Non-pigmented ciliary epithelial cell (primary cell): ENCODE results near the gene CAPN1.
"Not testable (repeated sequence)": the region's sequence is repeated elsewhere in the genome, so short reads cannot be mapped to it uniquely, and the experiment has no call there.

Experiments
- DNase-seq: peaks from one replicate; pipeline ENCODE4 v3.0.0-alpha.2; 2010; ENCODE audit warnings: low read depth

CAPN1 gene

DNA sequence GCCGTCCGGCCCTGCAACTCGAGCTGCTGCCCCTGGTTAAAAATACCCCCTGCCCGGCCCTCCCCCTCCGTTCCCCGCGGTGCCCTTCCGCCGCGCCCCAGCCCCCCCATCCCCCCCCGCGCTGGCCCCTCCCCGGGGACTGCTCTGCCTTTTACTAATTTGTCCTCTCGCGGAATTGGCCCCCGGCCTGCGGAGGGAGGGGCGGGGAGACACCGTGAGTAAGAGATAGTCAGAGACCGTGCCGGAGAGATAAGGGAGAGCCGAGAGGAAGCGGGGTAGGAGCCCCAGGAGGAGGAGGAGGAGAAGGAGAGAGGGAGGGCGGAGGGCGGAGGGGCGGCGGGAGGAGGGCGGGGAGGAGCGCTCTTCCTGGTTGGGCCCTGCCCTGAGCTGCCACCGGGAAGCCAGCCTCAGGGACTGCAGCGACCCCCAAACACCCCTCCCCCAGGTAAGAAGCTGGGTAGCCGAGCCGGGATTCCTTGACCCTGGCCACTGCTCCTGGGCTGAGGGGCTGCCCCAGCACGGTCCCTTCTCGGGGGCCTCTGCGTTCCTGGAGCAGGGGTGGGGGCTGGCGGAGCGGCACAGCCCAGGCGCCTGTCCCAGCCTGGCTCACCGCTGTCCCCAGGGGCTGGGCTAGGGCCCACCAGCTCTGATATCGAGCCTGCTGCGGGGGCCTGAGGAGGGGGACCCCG, at the start of gene CAPN1:
Gene CAPN1 (plus strand): TSS at position 360 of the 689 bp plus-strand sequence. CDS start 774 bp downstream, outside the sequence.
- DNase-seq, result peak; percentile 45

DNA sequence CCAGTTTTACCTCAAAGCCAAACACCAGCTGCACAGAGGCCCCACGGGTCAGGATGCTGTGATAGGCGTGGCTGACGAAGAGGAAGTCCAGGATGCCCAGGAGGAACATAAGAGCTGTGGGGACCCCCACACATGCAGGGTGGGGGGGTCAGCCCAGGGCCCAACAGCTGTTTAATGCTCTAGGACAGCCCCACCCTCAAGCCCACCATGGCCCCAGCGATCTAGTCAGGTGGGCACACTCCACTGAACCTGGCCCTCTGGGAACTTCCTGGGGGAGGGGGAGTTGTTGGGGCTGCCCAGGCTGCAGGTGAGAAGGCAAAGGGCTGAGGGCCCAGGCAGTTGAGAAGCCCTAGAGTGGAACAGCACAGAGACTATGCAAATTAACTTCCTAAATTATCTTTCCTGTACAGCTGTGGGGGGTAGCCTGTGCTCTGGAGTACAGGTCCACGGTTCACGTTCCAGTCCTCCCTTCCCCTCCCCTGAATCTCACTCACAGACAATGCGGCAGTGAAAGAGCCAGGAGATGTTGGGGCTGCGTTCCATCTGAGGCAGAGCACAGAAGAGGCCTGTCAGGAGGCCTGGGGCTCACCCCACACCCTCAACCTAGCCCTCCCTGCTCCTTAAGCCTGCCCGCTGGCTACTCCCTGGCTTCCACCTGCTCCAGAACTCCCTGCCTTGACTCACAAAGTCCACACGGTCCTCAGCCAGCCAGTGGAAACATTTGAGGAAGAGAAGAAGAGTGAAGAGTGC, 49.3 kb upstream of the CAPN1 start:
- no peak for DNase-seq

DNA sequence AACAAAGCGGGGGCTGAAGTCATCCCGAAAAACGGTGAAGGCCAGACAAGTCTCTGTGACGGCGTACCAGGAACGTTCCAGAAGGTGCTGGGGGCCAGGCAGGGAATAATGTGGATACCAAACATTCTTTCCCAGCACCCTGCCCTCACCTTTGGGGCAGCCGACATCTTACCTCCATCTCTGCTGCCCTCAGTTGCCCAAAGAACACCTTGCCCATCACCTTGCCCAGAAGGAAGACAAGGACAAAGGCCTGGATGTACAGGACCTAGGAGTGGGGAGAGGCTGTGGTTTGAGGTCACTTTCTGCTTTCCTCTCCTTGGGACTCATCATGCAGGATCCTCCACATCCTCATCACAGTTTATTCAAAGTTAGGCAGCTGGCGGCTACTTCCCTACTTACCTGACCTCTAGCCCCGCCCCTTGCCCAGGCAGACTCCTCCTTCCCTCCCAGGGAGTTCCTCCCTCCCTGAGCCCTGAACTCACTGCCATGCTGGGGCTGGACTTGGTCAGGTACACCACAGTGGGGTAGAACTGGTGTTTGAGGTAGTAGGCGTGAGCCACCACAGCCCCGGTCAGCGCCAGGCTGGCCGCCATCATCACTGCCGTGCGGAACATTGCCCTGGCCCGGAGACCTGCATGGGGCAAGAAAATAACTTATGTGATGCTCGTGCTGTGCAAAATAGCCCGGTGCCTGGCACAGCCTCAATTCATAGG, 48.6 kb upstream of the CAPN1 start:
- no peak for DNase-seq

DNA sequence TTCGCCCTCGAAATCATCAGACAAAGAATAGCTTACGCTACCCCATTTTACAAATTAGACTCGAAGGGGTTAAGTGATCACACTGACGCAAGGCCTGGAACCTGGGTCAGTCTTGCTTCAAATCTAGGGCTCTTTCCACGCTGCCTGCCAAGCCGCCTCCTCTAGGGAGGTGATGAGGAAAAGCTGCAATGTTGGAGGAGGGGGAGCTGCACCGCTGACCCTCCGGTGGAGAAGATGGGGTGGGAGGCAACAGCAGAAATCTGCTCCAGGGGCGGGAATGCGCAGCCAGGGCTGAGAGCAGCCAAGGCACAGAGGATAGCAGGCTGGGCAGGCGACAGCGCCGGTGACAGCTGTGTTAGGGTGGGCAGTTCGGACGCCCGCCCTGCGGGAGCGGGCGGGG, 48.0 kb upstream of the CAPN1 start:
- DNase-seq, result no peak

DNA sequence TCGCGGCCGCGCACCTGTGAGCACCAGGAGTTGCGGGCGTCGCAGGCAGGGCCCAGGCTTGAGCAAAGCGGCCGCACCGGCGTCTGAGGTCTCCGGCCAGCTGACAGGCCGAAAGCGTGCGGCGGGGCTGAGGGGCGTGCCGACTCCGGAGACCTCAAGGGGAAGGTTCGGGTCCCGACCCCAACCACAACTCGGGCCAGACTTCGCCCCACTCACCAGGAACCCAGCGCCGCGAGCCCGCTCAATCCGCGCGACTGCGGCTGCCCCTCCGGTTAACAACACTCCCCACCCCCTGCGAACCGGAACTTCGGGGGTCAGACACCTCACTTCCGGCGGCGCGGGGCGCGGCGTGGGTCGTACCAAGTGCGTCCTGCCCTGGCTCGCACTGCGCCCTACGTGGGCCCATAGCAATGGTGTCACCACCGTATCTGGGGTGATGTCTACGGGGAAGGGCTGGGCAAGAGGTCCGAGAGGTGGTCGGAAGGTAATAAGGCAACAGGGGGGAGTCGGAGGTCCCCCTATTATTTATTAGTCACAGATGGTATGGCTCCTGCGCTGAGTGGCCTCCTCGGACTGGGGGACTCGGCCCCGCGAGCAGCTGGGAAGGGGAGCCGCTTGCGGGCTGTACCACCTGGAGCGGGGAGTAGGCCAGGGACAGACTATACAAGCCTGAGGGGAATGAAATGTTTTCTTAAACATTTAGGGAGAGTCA, 47.3 kb upstream of the CAPN1 start, which contains the start of gene SYVN1:
Gene SYVN1 (minus strand): TSS at position 280 of the 712 bp plus-strand sequence. CDS start 918 bp downstream, outside the sequence.
- DNase-seq, result no peak

DNA sequence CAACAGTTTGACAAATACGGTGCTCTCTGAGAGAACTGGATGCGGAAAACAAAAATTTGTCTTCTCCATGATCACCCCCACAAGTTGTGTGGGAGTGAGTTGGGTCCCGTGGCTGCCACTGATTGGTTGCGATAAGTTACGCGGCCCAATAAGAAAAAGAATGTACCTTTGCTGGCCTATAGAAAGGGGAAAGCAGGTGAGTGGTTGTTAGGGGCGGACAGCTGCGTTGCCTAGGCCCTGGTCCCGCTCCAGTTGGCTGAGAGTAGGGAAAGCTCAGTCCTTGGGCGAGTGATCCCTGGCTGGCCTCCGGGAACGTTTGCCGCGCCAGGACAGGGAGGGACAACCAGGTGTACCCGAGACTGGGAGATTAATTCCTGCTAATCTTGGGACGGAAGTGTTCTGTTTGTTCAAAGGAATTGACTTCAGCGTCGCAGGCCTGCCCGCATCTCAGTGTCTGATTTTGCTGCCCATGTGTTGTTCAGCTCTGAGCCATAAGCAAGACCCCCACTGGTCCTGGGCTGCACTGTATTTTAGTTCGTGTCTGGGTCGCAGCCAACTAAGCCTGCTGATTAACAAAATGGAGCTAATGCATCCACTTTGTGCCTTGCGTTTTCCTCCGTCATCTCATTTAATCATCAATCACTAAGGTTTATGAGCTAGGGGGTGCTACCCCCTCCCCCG, 46.6 kb upstream of the CAPN1 start:
- DNase-seq, result peak; percentile 92

DNA sequence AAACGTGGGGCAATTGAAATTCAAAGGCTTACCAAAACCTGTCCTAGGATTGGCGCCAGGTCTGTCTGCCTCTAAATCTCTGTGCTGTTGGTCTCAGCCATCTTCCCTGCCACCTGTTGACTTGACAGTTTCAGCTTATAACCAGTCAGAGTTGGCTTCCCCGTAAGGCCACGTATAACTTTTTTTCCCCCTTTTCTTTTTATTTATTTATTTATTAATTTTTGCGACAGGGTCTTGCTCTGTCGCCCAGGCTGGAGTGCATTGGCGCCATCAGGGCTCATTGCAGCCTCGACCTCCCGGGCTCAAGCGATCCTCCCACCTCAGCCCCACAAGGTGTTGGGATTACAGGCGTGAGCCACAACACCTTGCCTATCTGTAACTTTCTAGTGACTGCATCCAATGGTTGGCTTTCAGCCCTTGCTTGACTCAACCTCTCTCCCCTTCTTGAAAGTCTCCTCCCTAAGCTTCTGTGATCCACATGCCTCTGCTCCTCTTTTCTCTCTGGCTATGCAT, 46.0 kb upstream of the CAPN1 start:
- DNase-seq, result no peak

DNA sequence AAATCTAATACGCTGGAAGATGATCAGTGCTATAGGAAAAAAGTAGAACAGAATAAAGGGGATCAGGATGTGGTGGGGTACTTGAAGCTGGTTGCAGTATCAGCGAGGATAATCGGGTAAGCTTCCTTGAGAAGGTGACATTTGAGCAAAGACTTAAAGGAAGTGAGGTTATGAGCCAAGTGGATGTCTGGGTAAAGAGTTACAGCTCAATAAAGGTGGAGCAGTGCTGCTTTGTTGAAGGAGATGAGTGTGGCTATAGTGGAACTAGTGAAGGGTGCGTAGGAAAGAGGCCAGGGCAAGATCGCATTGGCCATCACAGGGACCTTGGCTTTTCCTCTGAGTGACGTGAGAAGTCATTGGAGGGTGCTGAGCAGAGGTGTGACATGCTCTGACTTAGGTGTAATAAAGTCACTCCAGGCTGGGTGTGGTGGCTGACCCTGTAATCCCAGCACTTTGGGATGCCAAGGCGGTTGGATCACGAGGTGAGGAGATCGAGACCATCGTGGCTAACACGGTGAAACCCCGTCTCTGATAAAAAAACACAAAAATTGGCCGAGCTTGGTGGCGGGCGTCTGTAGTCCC, 45.1 kb upstream of the CAPN1 start:
- no peak for DNase-seq

DNA sequence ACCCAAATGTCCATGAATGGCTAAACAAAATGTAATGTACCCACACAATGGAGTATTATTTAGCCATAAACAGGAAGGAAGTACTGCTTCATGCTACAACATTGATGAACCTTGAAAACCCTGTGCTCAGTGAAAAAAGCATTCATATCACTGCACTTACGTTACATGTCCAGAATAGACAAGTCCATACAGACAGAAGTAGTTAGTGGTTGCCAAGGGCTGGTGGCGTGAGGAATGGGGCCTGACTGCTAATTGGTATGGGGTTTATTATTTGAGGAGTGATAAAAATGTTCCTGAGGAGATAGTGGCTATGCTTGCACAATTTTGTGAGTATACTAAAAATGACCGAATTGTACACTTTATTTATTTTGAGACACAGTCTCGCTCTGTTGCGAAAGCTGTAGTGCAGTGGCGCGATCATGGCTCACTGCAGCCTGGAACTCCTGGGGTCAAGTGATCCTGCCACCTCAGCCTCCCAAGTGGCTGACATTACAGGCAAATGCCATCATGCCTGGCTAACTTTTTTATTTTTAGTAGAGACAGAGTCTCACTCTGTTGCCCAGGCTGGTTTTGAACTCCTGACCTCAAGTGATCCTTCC, 39.7 kb upstream of the CAPN1 start:
- DNase-seq, result no peak

DNA sequence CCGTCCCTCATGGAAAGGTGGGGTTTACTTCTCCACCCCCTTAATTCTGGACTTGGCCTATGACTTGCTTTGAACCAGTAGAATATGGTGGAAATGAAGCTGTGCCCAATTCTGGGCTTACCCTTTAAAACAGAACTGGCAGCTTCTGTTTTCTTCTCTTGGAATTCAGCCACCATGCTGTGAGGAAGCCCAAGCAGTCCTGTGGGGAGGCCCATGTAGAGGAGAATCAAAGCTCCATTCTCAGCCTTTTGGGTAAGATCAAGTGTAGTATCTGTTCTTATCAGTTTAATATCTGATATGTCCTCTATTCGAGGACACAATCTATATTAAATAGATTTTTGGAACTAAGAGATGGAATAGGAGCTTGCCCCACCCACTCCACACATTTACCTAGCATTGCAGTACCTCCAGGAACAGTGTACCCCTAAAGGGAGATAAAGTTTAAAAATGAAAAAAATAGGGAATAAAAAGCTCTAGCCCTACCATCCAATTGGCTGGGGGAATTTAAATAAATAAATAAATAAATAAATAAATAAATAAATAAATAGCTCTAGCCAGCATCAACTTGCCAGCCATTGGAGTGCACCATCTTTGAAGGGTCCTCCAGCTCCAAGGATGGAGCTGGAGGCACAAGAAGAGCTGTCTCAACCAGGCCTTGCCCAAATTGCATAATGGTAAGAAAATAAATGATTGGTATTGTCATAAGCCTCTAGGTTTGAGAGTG, 34.2 kb upstream of the CAPN1 start:
- no peak for DNase-seq

DNA sequence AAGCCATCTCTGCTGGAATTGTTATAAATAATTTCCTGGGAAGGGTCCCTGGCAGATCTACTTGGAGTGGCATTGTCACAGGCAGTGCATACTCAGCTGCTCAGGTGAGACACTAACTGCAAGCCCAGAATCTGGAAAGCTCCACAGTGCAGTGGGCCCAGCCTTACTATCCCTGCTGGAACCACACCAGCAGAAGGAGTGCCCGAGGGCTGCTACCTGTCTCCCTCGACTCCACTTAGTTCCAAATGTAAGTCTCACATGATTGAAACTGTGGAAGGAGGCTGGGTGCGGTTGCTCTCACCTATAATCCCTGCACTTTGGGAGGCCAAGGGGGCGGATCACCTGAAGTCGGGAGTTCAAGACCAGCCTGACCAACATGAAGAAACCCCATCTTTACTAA, 33.1 kb upstream of the CAPN1 start:
- DNase-seq, result no peak

DNA sequence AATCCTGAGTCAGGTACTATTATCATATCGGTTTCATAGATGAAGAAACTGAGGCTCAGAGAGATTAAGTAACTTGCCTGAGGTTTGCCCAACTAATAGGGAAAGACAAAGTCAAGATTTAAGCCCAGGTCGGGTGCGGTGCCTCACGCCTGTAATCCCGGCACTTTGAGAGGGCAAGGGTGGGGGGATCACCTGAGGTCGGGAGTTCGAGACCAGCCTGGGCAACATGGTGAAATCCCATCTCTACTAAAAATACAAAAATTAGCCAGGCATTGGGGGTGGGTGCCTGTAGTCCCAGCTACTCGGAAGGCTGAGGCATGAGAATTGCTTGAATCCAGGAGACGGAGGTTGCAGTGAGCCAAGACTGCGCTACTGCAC, 31.6 kb upstream of the CAPN1 start:
- DNase-seq, result not testable (repeated sequence)

DNA sequence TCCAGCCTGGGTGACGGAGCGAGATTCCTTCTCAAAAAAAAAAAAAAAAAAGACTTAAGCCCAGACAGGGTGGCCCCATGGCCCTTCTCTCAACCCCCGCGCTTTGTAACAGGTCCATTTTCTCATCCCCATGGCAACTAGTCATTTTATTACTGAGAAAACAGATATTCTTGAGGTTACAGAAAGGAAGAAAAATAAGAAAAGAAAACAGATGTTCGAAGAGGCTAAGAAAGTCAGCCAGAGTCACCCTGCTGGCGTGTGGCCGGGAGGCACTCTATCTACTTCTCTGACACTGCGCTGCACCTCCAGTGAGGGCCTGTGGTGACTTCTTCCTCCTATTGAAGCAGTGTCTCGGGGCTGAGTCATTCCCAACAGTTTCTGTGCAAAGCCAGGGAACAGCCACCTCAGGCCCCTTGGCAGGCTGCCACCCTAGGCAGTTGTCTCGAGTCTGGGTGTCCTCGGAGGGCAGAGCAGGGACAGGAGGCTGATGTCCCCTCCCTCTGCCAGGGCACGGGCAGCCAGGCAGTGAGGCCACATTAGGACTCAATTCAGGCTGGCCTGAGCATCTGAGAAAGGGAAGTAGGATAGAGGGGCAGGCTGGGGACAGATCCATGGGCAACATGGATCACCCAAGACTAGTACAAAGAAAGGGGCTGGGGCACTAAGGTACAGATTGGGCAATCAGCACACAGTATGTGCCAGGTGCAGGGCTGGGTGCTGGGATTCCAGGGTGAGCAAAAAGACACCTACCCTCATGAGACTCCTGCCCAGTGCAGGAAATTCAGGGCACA, 31.0 kb upstream of the CAPN1 start:
- DNase-seq, result peak; percentile 26

DNA sequence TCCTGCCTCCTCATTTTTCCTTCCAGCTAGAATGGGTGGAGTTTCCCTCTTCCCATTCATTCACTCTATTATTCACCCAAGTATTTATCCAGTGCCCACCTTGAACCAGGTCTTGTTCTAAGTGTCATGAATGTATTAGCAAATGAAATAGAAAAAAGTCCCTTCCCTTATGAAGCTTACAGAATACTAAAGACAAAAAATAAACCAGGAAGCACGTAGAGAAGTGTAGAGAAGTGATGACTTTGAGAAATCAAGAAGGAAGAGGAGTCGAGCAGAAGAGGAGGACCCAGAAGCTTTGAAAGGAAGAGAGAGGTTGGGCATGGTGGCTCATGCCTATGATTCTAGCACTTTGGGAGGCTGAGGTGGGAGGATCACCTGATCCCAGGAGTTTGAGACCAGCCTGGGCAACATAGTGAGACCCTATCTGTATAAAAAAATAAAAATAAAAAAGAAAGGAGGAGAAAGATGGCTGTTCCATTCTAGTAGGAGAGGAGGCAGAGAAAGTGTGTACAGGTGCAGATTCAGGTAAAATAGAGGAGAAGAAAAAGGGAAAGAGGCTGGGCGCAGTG, 30.3 kb upstream of the CAPN1 start:
- no peak for DNase-seq

DNA sequence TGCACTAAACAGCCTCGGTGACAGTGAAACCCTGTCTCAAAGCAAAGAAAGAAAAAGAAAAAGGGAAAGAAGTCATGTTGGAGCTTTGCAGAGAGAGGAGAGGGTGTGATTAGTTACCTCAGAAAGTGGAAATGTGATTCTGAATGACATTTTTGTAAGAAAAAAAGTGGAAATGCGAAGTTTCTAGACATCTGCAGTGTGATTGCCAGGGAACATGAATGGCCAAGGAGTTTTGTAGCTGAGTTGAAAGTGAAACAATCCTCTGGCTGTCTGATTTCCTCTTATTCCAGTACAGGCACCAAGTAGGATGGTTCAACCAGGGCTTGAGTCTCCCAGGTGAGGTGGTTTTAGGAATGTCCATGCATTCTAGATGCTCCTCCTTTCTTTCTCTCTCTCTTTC, 29.6 kb upstream of the CAPN1 start:
- no peak for DNase-seq

DNA sequence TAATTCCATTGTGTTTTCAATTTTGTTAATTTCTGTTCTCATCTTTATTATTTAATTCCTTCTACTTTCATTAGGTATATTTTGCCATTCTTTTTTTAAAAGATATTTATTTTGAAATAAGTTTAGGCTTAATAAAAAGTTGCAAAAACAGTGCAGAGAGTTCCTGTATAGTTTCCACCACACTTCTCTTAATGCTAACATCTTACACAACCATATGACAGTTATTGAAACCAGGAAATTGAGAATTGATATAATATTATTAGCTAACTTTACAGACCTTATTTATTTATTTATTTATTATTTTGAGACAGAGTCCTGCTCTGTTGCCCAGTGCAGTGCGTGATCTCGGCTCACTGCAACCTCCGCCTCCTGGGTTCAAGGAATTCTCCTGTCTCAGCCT, 25.5 kb upstream of the CAPN1 start:
- no peak for DNase-seq

DNA sequence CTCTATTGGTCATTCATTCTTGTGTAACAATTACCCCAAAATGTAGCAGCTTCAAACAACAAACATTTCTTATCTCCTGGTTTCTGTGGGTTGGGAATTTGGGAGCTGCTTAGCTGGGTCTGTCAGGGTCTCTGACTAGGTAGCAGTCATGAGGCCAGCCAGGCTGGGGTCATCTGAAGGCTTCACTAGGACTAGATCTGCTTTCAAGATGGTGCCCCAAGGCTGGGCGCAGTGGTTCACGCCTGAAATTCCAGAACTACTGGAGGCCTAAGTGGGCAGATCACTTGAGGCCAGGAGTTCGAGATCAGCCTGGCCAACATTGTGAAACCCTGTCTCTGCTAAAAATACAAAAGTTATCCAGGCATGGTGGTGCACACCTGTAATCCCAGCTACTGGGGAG, 24.8 kb upstream of the CAPN1 start:
- no peak for DNase-seq

DNA sequence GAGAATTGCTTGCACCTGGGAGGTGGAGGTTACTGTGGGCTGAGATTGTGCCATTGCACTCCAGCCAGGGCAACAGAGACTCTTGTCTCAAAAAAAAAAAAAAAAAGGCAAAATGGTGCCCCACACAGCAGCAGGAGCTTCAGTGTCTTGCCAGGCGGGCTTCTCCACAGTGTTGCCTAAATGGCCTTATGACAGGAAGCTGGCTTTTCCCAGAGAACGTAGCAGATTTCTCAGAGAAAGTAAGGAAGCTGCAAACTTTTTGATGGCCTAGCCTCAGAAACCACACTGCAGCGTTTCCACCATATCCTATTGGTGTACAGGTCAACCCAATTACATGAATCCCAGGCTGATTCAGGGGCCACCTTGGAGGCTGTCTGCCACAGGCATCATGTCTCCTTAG, 24.4 kb upstream of the CAPN1 start:
- no peak for DNase-seq

DNA sequence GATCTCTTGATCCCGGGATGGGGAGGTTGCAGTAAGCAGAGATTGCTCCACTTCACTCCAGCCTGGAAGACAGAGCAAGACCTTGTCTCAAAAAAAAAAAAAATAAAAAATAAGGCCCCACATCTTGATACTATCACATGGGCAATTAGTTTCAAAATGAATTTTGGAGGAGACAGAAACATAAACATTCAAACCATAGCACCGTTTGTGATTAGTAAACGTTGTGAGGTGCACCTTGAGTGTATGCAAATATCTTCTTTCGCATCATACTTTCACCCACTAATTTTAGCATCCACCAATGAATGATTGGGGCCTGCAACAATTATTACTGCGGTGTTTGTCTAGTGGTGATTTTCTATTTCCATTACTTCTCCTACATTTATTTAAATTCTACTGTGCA, 22.7 kb upstream of the CAPN1 start:
- no peak for DNase-seq
